Keratinocyte (primary cell): ENCODE data around the gene DISC1. TPM values are rescaled to one million over a fixed set of nuclear protein-coding genes. Genes with fewer than 3 reads are reported as not detected.

ENCODE experiments used
- DNase-seq: peaks from one replicate; pipeline ENCODE4 v3.0.0-alpha.2; 2011; ENCODE audit warnings: low read depth, missing footprints, low spot score
- FAIRE-seq: peaks from 2 replicates; lab custom pipeline; 2011; peaks lifted over from hg19 to GRCh38; lab: Jason Lieb, UNC
- H2AFZ ChIP-seq: 2 replicates; pipeline ENCODE4 v1.6.0; 2012; ENCODE audit warnings: low read length, control low read depth, inconsistent platforms; ENCODE audit not compliant: control insufficient read depth
- H3K27ac ChIP-seq: 2 replicates; pipeline ENCODE4 v1.5.1; 2011; ENCODE audit warnings: low read length; ENCODE audit not compliant: control insufficient read depth, insufficient read depth
- H3K27me3 ChIP-seq: 3 replicates; pipeline ENCODE4 v1.6.0; 2011; ENCODE audit warnings: low read length; ENCODE audit not compliant: control insufficient read depth, insufficient read depth; ENCODE audit errors: extremely low read depth
- H3K36me3 ChIP-seq, 2 experiments: 2 replicates in 1 of 2; 3 replicates in 1 of 2; pipeline ENCODE4 v1.5.1; 2011; ENCODE audit warnings: low read length in 2 of 2, mild to moderate bottlenecking in 1 of 2; ENCODE audit not compliant: control insufficient read depth in 2 of 2, insufficient read depth in 2 of 2; ENCODE audit errors: extremely low read depth in 1 of 2
- H3K4me1 ChIP-seq: 3 replicates; pipeline ENCODE4 v1.5.1; 2011; ENCODE audit warnings: low read length; ENCODE audit not compliant: control insufficient read depth, insufficient read depth; ENCODE audit errors: extremely low read depth
- H3K4me2 ChIP-seq: 3 replicates; pipeline ENCODE4 v1.6.0; 2011; ENCODE audit warnings: low read depth, low read length; ENCODE audit not compliant: control insufficient read depth, insufficient read depth; ENCODE audit errors: extremely low read depth
- H3K4me3 ChIP-seq, 3 experiments: fragments of 200-600 bp in 1 of 3; sonication (generic) in 1 of 3; 2 replicates in 2 of 3; 3 replicates in 1 of 3; pipeline ENCODE4 v1.5.1; 2011 to 2016; ENCODE audit warnings: low read length in 3 of 3, mild to moderate bottlenecking in 3 of 3, control low read depth in 2 of 3, inconsistent platforms in 1 of 3, low read depth in 1 of 3, mixed read lengths in 1 of 3, mixed run types in 1 of 3, moderate library complexity in 1 of 3; ENCODE audit not compliant: control insufficient read depth in 2 of 3, insufficient read depth in 2 of 3; ENCODE audit errors: extremely low read depth in 1 of 3
- H3K79me2 ChIP-seq: 2 replicates; pipeline ENCODE4 v1.6.0; 2012; ENCODE audit warnings: low read length; ENCODE audit not compliant: control insufficient read depth, insufficient read depth
- H3K9ac ChIP-seq: 3 replicates; pipeline ENCODE4 v1.6.0; 2011; ENCODE audit warnings: low read length; ENCODE audit not compliant: control insufficient read depth, insufficient read depth; ENCODE audit errors: extremely low read depth
- H3K9me1 ChIP-seq: 3 replicates; pipeline ENCODE4 v1.6.0; 2011; ENCODE audit warnings: low read length; ENCODE audit not compliant: control insufficient read depth, insufficient read depth; ENCODE audit errors: extremely low read depth
- H3K9me3 ChIP-seq: 2 replicates; pipeline ENCODE4 v1.5.1; 2012; ENCODE audit warnings: low read depth, low read length; ENCODE audit not compliant: control insufficient read depth
- H4K20me1 ChIP-seq: 3 replicates; pipeline ENCODE4 v1.6.0; 2011; ENCODE audit warnings: low read length; ENCODE audit not compliant: control insufficient read depth, insufficient read depth; ENCODE audit errors: extremely low read depth
- CTCF ChIP-seq, 3 experiments: IDR thresholded peaks in 1 of 3; conservative IDR thresholded peaks in 1 of 3; optimal IDR thresholded peaks in 1 of 3; 2 replicates in 2 of 3; 3 replicates in 1 of 3; pipeline versions ENCODE3 to v1.5.1; 2011; ENCODE audit warnings: low read length in 3 of 3, mild to moderate bottlenecking in 3 of 3, moderate library complexity in 2 of 3, control low read depth in 1 of 3, inconsistent platforms in 1 of 3; ENCODE audit not compliant: insufficient read depth in 2 of 3; ENCODE audit errors: extremely low read depth in 1 of 3
- EZH2 ChIP-seq: IDR thresholded peaks from one replicate; pipeline ENCODE4 v1.6.1; 2012; ENCODE audit warnings: inconsistent platforms, mild to moderate bottlenecking, low read length, moderate library complexity
- dilution Hi-C: fragments of 300-500 bp; cut with MboI; formaldehyde crosslinking; loops from one replicate; pipeline ENCODE4 v1.7.0; 2020; ENCODE audit warnings: low sequenced_read_pairs; ENCODE audit not compliant: extremely low pct_ligation_motif_present
- polyA plus RNA-seq, 5 experiments: library from polyadenylated mRNA; depleted of rRNA in 3 of 5; stranded (reverse) in 3 of 5; stranded (forward) in 1 of 5; unstranded in 1 of 5; fragments of >200 nt; gene quantifications; 1 replicate in 1 of 5; 2 replicates in 3 of 5; 3 replicates in 1 of 5; pipeline versions ENCODE4 v1.2.1 to v1.2.3, GENCODE V29; 2011 to 2012; ENCODE audit warnings: missing spikeins in 2 of 5, low read depth in 1 of 5, low replicate concordance in 1 of 5

DISC1 gene
- polyA plus RNA-seq, 1 donor (not counting 4 experiments of a cell fraction or from before 2014, with no cell fraction given): 0.47 TPM

GRCh38 chr1:232037774-232038388, 411.3 kb downstream of the DISC1 start:
- Histone ChIP-seq H3K4me1 (no peaks in the 10 kb centered on the region), H3K4me2 (no peak overlapping the region), H3K36me3 (no peaks in the 10 kb centered on the region), H3K79me2 (no peaks in the 10 kb centered on the region), H3K9ac (no peak overlapping the region), H3K4me3 (no peak overlapping the region), H2AFZ (no peak overlapping the region), H3K9me3 (no peaks in the 10 kb centered on the region), H4K20me1 (no peaks in the 10 kb centered on the region), H3K27me3 (no peaks in the 10 kb centered on the region), H3K9me1 (no peaks in the 10 kb centered on the region), H3K27ac (no peak overlapping the region)
- no peak for TF ChIP-seq EZH2
- no peak for TF ChIP-seq CTCF (optimal IDR thresholded peaks at IDR 0.05 in 1 of 3, IDR thresholded peaks at IDR 0.05 in 1 of 3, conservative IDR thresholded peaks at IDR 0.05 in 1 of 3; ENCODE audit: extremely low read depth in 1 of 3, insufficient read depth in 2 of 3, low read length in 3 of 3)
- no peak for DNase-seq
- no peak for FAIRE-seq
- dilution Hi-C loops: no loop called here

GRCh38 chr1:232038706-232039677, 412.4 kb downstream of the DISC1 start:
- no peaks in the 10 kb centered on the region for H3K36me3 ChIP-seq
- no peaks in the 10 kb centered on the region for H3K27me3 ChIP-seq
- DNase-seq (no peak), FAIRE-seq (no peak)
- no peaks in the 10 kb centered on the region for H3K9me3 ChIP-seq
- TF ChIP-seq CTCF (optimal IDR thresholded peaks at IDR 0.05 in 1 of 3, IDR thresholded peaks at IDR 0.05 in 1 of 3, conservative IDR thresholded peaks at IDR 0.05 in 1 of 3; ENCODE audit: extremely low read depth in 1 of 3, insufficient read depth in 2 of 3, low read length in 3 of 3): no peak
- dilution Hi-C loops: no loop called here
- no peak overlapping the region for H3K27ac ChIP-seq
- H4K20me1 ChIP-seq: no peaks in the 10 kb centered on the region
- H3K4me3 ChIP-seq: no peak overlapping the region
- H3K4me1 ChIP-seq: no peaks in the 10 kb centered on the region
- H3K4me2 ChIP-seq: no peak overlapping the region
- no peak overlapping the region for H3K9ac ChIP-seq
- H3K79me2 ChIP-seq: no peaks in the 10 kb centered on the region
- H2AFZ ChIP-seq: no peak overlapping the region
- no peaks in the 10 kb centered on the region for H3K9me1 ChIP-seq
